Activated CD4-positive, alpha-beta T cell treated with anti-CD3 and anti-CD28 coated beads for 48 hours (primary cell): ENCODE results near the gene ALDH3B2.
"Not testable (repeated sequence)": the region's sequence is repeated elsewhere in the genome, so short reads cannot be mapped to it uniquely, and the experiment has no call there.

Source experiments
- DNase-seq: peaks from one replicate; pipeline ENCODE4 v3.0.0-alpha.2; 2020

The ALDH3B2 gene

GRCh38 chr11:67674442-67674871 is at the start of gene ALDH3B2:
Gene ALDH3B2 (minus strand): TSS chr11:67674623. CDS start chr11:67666935, 7,688 bp downstream.
- DNase-seq = no peak

GRCh38 chr11:67723036-67723435 is 48.6 kb upstream of the ALDH3B2 start:
- DNase-seq = not testable (repeated sequence)

- not testable (repeated sequence) for DNase-seq
Measured at GRCh38 chr11:67716226-67716625, 41.8 kb upstream of the ALDH3B2 start.

- DNase-seq = not testable (repeated sequence)
Measured at GRCh38 chr11:67715801-67716200, 41.4 kb upstream of the ALDH3B2 start.

GRCh38 chr11:67713892-67714509 is 39.6 kb upstream of the ALDH3B2 start:
- peak; percentile 72 for DNase-seq

- DNase-seq = not testable (repeated sequence)
Measured at GRCh38 chr11:67711676-67712075, 37.3 kb upstream of the ALDH3B2 start.

GRCh38 chr11:67711212-67711611 is 36.8 kb upstream of the ALDH3B2 start:
- not testable (repeated sequence) for DNase-seq

- not testable (repeated sequence) for DNase-seq
Measured at GRCh38 chr11:67709806-67710205, 35.4 kb upstream of the ALDH3B2 start.

GRCh38 chr11:67705264-67705663 is 30.8 kb upstream of the ALDH3B2 start:
- DNase-seq = no peak

GRCh38 chr11:67704524-67704923 is 30.1 kb upstream of the ALDH3B2 start:
- no peak for DNase-seq

GRCh38 chr11:67703709-67704108 is 29.3 kb upstream of the ALDH3B2 start:
- DNase-seq = not testable (repeated sequence)

- DNase-seq = no peak
Measured at GRCh38 chr11:67700548-67701262, 26.3 kb upstream of the ALDH3B2 start.

GRCh38 chr11:67700141-67700540 is 25.7 kb upstream of the ALDH3B2 start:
- no peak for DNase-seq

GRCh38 chr11:67699521-67699920 is 25.1 kb upstream of the ALDH3B2 start:
- no peak for DNase-seq

GRCh38 chr11:67698247-67698646 is 23.8 kb upstream of the ALDH3B2 start:
- peak; percentile 50 for DNase-seq

GRCh38 chr11:67697846-67698245 is 23.4 kb upstream of the ALDH3B2 start:
- no peak for DNase-seq

GRCh38 chr11:67696998-67697397 is 22.6 kb upstream of the ALDH3B2 start:
- DNase-seq = no peak

- no peak for DNase-seq
Measured at GRCh38 chr11:67695606-67696005, 21.2 kb upstream of the ALDH3B2 start.

- DNase-seq = no peak
Measured at GRCh38 chr11:67694875-67695555, 20.6 kb upstream of the ALDH3B2 start.

- no peak for DNase-seq
Measured at GRCh38 chr11:67691149-67691548, 16.7 kb upstream of the ALDH3B2 start.

- no peak for DNase-seq
Measured at GRCh38 chr11:67689178-67689577, 14.8 kb upstream of the ALDH3B2 start.

- DNase-seq = no peak
Measured at GRCh38 chr11:67687986-67688385, 13.6 kb upstream of the ALDH3B2 start.

GRCh38 chr11:67685641-67686332 is 11.4 kb upstream of the ALDH3B2 start:
- not testable (repeated sequence) for DNase-seq
